ENCODE measurements around the gene EEF1G.

DNA sequence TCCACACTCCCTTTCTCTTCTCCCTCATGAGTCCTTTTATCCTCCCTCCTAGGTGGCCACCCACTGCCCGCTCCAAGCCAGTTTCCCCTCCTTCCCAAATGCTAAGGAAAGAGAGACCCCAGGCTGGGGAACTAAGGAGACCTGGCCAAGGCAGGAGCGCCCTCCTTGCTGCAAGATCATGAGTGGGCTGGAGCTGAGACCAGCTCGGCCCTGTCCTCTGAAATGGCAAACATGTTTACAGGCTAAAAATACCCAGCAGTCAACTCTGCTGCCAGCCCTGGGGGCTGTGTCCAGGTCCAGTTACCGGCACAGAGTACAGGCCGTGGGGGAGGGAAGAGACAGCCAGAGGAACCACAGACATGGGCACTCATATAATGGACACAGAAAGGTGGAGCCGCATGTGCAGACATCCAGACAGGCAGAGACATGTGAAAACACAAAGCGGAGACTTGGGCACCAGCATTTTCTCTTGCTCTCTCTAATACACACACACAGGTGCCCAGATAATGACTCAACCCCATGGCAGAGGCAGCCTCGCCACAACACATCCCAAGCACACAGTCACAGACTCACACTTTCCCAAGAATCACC lies 25.9 kb downstream of the EEF1G start:
- TF ChIP-seq POLR2A (IDR thresholded peaks at IDR 0.05) (no peak), CTCF (IDR thresholded peaks at IDR 0.05) (no peak)
